NCI-H2196 (cell line): ENCODE data around the gene BTBD1.
"Not testable (repeated sequence)": the region's sequence is repeated elsewhere in the genome, so short reads cannot be mapped to it uniquely, and the experiment has no call there.

Experiments
- DNase-seq: peaks from one replicate; lab custom pipeline; 2025; ENCODE audit not compliant: unreplicated experiment; lab: John Stamatoyannopoulos, UW

Gene BTBD1

GRCh38 chr15:83098079-83098478 lies 31.0 kb upstream of the BTBD1 start:
- no peak for DNase-seq

GRCh38 chr15:83094583-83094982 lies 27.5 kb upstream of the BTBD1 start:
- no peak for DNase-seq

- DNase-seq, result peak; percentile 28
These were observed 25.4 kb upstream of the BTBD1 start for GRCh38 chr15:83092309-83092976.

- not testable (repeated sequence) for DNase-seq
These were observed 24.9 kb upstream of the BTBD1 start for GRCh38 chr15:83091965-83092308.

DNA sequence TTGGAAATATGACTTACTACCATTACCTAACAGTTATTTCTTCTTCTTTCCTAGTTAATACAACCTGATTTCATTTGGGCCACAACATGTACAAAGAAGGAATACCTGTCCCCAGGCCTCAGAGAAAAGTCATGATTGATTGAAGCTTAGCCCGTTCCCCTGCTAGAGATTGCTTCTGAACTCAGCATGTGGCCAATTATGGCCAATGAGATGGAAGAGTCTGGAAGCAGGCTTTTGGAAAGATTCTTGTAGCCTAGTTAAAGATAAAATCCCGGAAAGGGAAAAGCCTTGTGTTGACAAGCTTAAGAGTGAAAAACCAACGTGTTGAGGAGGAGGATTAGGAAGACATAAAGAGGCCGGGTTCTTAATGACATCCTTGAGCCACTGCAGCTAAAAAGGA lies 23.4 kb upstream of the BTBD1 start:
- no peak for DNase-seq

GRCh38 chr15:83088876-83089275 lies 21.8 kb upstream of the BTBD1 start:
- no peak for DNase-seq

- DNase-seq, result no peak
These were observed 20.5 kb upstream of the BTBD1 start for GRCh38 chr15:83087576-83087975.

- DNase-seq, result not testable (repeated sequence)
These were observed 19.0 kb upstream of the BTBD1 start for GRCh38 chr15:83085864-83086552.

- DNase-seq, result not testable (repeated sequence)
These were observed 18.4 kb upstream of the BTBD1 start for GRCh38 chr15:83085461-83085860.

DNA sequence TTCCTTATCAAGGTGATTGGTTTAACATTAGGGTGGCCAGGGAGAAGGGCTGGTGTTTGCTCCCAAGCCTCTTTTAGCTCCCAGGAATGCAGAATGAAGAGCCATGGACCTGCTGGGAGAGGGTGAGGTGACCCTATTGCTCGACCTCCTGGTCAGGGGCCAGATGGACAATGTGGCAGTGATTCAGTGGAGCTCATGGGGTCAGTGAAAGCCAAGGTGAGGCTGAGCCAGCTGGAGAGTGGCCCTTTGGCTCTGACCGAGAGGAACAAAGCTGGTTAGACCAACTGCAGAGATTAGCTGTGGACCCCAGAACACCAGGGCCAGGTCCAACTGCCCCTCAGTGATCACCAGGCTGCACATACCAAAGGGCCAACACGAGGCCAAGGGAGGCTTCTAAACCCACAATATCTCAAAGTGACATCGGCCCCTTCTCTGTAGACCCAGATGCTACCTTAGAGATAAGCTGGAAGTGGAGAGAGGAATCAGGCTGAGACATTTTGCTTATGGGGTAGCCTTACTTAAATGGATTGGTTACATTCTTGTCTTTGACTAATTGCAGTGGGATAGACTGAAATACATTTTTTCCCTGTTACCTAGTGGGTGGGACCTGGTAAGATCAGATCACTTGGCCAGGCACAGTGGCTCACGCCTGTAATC lies 15.8 kb upstream of the BTBD1 start:
- no peak for DNase-seq

DNA sequence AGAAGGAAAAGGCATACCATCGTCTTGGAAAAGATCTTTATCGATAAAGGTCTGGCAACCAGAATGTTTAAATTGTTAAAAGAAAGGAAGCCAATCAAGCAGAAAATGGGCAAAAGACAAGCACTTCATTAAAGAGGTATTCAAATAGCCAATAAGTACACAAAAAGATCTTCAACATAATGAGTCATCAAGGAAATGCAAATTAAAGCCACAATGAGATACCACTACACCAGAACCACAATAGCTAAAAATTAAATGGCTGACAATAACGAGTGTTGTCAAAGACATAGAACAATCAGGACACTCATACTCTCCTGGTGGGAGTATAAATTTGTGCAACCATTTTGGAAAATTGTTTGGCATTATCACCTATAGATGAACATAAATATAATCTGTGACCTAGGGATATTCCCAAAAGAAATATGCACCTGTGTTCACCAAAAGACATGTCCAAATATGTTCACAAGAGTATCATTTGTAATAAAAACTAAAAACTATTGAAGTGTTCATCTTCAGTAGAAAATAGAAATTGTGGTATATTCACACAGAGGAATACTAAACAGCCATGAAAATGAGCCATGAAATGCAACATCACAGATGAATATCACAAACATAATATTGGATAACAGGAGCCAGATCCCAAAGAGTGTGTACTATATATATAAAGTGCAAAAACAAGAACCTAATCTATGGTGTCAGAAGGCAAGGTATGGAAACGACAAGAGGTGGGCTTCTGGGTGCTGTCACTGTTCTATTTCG lies 14.4 kb upstream of the BTBD1 start:
- DNase-seq, result no peak

DNA sequence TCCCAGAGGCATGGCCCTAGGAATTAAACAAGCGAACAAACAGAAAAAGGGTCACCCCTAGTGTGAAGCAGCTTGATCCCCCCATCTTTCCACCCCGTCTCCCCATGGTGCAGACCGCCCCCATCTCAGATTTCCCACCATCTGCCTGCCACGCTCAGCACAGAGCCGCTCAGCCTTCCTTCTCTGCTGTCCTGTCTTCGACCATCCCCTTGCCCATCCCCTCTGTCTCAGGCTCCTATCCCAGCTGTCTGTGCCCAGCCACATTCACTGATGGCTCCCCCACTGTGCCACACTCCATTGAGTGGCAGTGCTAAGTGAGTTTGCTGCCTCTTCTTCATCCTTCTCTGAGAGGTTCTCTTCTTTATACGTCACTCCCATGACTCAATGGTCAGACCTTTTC lies 11.7 kb upstream of the BTBD1 start:
- DNase-seq, result no peak

DNA sequence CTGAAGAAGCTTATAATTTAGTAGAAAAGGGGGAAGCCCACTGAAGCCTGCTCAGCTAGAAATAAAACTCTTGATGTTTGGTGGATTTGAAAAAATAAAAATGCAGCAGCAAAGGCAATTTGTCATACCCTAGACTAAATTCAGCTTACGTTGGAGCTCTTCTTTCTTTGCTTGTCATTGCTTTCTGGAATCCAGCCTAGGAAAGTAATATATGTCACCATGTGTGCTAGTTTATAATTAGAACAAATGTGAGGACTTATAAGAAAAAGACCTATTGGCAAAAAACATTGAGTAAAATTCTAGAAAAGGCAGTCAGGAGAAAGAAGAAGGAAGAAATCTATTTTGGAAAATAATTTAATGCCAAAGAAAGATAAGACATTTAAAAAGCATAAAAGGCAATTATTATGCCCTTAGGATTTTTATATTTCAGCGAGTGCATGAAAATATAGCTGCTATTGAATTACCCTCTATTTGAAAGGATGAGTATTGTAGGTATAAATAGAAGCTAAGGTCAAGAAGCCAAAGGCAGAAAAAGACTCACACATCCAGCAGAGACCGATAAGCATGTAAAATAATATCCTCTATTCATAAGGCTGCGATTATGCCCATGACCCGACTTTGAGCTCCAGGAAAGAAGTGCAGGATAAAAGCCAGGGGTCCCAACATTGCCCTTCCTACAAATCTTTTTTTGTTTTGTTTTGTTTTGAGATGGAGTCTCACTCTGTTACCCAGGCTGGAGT lies 10.6 kb upstream of the BTBD1 start:
- DNase-seq, result no peak

DNA sequence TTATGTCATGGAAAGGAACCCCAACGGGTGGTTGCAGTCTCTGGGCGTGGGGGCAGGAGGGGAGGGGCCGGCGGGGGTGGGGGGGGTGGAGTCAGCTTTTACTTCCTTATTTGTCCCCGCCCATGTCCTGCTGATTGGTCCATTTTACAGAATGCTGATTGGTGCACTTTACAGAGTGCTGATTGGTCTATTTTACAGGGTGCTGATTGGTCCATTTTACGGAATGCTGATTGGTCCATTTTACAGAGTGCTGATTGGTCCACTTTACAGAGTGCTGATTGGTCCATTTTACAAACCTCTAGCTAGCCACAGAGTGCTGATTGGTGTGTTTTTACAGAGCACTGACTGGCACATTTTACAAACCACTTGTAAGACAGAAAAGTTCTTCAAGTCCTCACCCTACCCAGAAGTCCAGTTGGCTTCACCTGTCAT lies 2.2 kb upstream of the BTBD1 start:
- not testable (repeated sequence) for DNase-seq

DNA sequence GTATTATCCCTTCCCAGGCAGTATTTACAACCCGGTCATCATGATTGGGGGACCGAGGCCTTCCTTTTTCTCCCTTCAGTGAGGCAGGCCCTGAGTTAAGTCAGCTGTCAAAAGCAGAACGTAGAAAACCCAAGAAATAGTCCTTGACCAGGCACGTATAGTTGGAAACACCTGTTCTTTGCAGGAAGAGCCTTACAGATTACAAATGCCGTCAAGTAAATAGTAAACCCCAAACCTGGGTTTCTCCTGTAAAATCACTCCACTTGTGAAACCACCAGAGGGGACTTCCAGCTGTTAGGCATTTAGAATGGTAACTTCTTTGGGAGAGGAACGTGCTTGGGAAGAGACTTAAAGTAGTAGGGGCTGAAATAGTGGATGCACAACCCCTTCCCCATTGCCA lies 1.0 kb upstream of the BTBD1 start:
- DNase-seq, result no peak

- DNase-seq, result no peak
These were observed 548 bp upstream of the BTBD1 start for GRCh38 chr15:83067638-83067962.

- DNase-seq, result no peak
These were observed 868 bp downstream of the BTBD1 start for GRCh38 chr15:83066034-83066733.

DNA sequence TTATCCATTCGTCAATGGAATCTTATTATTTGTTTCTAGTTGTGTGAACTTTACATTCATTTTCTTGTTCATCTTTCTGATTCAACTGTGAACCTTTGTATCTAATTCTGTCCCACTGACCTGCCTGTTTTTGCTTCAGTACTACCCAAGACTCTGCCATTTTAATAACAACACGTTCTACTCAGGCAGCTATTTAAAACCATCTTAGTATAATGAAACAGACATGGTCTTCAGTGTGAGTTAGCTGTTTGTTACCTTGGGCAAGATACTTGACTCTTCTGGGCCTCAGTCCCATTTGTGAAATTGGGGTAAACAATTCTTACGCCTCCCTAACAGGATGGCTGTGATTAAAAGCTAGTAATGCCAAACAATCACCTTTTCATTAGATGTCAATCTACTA lies 1.6 kb downstream of the BTBD1 start:
- DNase-seq, result no peak

DNA sequence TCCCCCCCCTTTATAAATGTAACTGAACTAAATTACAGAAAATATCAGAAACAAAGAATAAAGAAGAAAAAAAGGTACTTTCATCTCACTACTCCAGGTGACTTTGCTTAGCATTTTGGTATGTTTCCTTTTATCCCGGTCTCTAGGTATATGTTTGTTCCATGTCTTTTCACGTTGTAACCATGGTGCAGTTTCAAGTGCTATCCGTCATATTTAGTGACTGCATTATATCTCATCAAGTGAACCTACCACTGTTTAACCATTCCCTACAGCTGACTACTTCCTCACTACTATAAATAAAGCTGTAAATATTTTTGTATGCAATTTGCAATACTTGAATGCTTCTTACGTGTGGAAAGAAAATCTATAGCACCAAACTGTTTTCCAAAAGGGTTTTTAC lies 2.2 kb downstream of the BTBD1 start:
- DNase-seq, result no peak

DNA sequence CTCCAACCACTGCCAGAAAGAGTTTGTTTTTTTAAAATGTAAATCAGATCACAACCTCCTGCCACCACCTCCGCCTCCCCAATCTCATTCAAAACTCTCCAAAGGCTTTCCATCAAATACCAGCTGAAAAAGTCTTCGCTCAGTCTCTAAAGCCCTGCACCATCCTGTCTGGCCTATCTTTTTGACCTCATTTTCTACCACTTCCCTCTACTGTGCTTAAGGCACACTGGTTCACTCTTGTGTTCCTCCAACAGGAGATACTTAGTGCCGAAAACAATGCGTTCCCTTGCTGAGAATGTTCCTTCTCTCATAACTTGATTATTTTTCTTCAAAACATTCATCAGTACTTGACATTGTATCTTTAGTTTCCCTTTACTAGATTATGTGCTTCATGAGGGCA lies 3.5 kb downstream of the BTBD1 start:
- DNase-seq, result no peak

- no peak for DNase-seq
These were observed 4.3 kb downstream of the BTBD1 start for GRCh38 chr15:83062768-83063180.
